AG04450 (cell line): Measurements from ENCODE around the gene CDK6. TPM values are rescaled to one million over a fixed set of nuclear protein-coding genes. Genes with fewer than 3 reads are reported as not detected.

ENCODE experiments used
- CTCF ChIA-PET: fragments of 300-600, 350-600 bp; formaldehyde crosslinking; extraction: SDS; loops from one replicate; lab custom pipeline; 2022; ENCODE audit warnings: antibody characterized with exemption, inconsistent platforms; lab: Charles Lee
- POLR2A ChIA-PET: fragments of 350-600 bp; formaldehyde crosslinking; extraction: SDS; loops from one replicate; lab custom pipeline; 2021; ENCODE audit warnings: antibody characterized with exemption, inconsistent platforms; lab: Yijun Ruan, JAX
- DNase-seq: peaks from one replicate; pipeline ENCODE4 v3.0.0-alpha.2; 2011; ENCODE audit warnings: low read depth, low spot score
- H3K27ac ChIP-seq: one replicate; pipeline ENCODE4 v1.5.1; 2012; ENCODE audit warnings: low read depth, low read length, control low read depth
- H3K27me3 ChIP-seq: one replicate; pipeline ENCODE4 v1.6.0; 2012; ENCODE audit warnings: low read length; ENCODE audit not compliant: control insufficient read depth, insufficient read depth
- H3K4me3 ChIP-seq: 2 replicates; pipeline ENCODE4 v1.5.1; 2011; ENCODE audit warnings: mild to moderate bottlenecking, low read depth, low read length, control low read depth
- H3K9me3 ChIP-seq: 2 replicates; pipeline ENCODE4 v1.5.1; 2012; ENCODE audit warnings: low read length; ENCODE audit not compliant: control insufficient read depth, insufficient read depth
- polyA plus RNA-seq: library from polyadenylated mRNA; depleted of rRNA; stranded (reverse); fragments of >200 nt; gene quantifications from 2 replicates; pipeline ENCODE4 v1.2.3, GENCODE V29; 2011; rRNA removed
- small RNA-seq: library from RNA; depleted of rRNA; stranded (forward); fragments of <200 nt; gene quantifications from one replicate; pipeline ENCODE3, GENCODE V24; 2012; ENCODE audit warnings: low read depth; ENCODE audit not compliant: insufficient read length
- TF ChIP-seq, protein P1 (sequence below): IDR thresholded peaks from 2 replicates; pipeline ENCODE4 v1.5.1; 2011; ENCODE audit warnings: low read depth, low read length, control low read depth, inconsistent platforms

CDK6 gene
- polyA plus RNA-seq, 1 experiment: 40.6 TPM

DNA sequence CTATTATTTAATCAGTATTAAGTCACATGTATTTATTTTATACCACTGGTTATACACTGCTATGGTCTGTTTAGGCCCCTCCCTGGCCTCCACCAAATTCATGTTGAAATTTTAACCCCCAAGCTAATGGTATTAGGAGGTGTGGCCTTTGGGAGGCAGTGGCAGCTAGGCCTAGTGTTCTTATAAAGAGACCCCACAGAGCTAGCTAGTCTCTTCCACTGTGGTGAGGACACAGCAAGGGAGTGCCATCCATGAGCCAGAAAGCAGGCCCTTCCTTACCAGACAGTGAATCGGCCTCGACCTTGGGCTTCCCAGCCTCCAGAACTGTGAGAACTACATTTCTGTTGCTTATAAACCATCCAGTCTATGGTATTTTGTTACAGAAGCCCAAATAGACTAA lies 279.1 kb downstream of the CDK6 start:
- Histone ChIP-seq H3K27me3 (no peaks in the 10 kb centered on the region), H3K4me3 (no peak overlapping the region), H3K9me3 (no peaks in the 10 kb centered on the region), H3K27ac (no peak overlapping the region)
- TF ChIP-seq, protein P1, sequence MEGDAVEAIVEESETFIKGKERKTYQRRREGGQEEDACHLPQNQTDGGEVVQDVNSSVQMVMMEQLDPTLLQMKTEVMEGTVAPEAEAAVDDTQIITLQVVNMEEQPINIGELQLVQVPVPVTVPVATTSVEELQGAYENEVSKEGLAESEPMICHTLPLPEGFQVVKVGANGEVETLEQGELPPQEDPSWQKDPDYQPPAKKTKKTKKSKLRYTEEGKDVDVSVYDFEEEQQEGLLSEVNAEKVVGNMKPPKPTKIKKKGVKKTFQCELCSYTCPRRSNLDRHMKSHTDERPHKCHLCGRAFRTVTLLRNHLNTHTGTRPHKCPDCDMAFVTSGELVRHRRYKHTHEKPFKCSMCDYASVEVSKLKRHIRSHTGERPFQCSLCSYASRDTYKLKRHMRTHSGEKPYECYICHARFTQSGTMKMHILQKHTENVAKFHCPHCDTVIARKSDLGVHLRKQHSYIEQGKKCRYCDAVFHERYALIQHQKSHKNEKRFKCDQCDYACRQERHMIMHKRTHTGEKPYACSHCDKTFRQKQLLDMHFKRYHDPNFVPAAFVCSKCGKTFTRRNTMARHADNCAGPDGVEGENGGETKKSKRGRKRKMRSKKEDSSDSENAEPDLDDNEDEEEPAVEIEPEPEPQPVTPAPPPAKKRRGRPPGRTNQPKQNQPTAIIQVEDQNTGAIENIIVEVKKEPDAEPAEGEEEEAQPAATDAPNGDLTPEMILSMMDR: no peak
- CTCF ChIA-PET: no interaction called here
- POLR2A ChIA-PET: no interaction called here
- no peak for DNase-seq

Small RNA genes lying within 50 kb of the gene (small RNA-seq; reads per million reads assigned to genes)
- not detected for gene RNU6-10P

Other genes with a start within 250 kb of the CDK6 start
- gene FAM133B, start 246.2 kb downstream of the CDK6 start, polyA plus RNA-seq: 16.8 and 27.0 TPM in 2 replicates